ENCODE measurements around the gene DAP. TPM values are rescaled to one million over a fixed set of nuclear protein-coding genes. Genes with fewer than 3 reads are reported as not detected.

Gene DAP
- total RNA-seq, 6 donors from 2014 or later, result 38.8 to 101 (median 77.6) TPM

DNA sequence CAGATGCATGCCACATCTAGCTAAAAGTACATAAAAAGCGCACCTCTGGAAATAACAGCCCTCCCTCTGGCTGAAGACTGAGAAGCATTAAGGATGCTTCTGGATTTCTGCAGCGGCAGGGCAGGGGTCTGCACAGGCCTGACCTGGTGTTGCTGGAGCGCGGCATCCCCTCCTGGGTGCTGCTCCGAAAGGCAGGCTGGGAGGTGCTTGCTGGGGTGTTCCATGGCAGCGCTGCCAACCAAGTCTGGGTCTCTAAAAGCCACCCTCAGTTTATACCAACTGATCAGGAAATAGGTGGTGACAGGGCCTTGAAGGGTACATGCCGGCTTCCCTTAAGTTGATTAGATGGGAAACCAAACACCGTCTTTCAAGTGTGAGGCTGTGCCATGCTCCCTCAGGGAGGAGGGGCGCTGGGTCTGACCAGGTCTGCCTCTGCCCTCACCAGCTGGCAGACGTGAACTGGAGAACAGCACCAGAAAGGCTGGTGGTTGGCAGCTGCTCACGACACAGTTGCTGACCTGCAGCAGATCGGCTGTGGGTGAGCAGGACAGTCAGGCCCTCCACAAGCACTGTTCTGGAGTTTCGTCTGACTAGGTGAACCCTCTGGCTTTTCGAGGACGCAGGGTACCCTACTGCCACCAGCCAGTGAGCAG, 81.6 kb downstream of the DAP start:
- DNase-seq (peak in 1 of 2 donors; percentile 22), ATAC-seq (ENCODE audit: low FRiP score in 2 of 2) (no peak)
- H3K4me3 ChIP-seq, result no peak overlapping the region
- H3K27ac ChIP-seq, result no peak overlapping the region
- 92 to 97% methylated on average over 15 of the region's 15 CpGs for WGBS, 2 donors
- H3K4me1 ChIP-seq, result no peaks in the 10 kb centered on the region
- TF ChIP-seq POLR2AphosphoS5 (IDR thresholded peaks at IDR 0.05), result no peak
- TF ChIP-seq, protein P1, sequence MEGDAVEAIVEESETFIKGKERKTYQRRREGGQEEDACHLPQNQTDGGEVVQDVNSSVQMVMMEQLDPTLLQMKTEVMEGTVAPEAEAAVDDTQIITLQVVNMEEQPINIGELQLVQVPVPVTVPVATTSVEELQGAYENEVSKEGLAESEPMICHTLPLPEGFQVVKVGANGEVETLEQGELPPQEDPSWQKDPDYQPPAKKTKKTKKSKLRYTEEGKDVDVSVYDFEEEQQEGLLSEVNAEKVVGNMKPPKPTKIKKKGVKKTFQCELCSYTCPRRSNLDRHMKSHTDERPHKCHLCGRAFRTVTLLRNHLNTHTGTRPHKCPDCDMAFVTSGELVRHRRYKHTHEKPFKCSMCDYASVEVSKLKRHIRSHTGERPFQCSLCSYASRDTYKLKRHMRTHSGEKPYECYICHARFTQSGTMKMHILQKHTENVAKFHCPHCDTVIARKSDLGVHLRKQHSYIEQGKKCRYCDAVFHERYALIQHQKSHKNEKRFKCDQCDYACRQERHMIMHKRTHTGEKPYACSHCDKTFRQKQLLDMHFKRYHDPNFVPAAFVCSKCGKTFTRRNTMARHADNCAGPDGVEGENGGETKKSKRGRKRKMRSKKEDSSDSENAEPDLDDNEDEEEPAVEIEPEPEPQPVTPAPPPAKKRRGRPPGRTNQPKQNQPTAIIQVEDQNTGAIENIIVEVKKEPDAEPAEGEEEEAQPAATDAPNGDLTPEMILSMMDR (IDR thresholded peaks at IDR 0.05), result no peak
- no peak for TF ChIP-seq POLR2A (IDR thresholded peaks at IDR 0.05)
- TF ChIP-seq EP300 (IDR thresholded peaks at IDR 0.05), result no peak
- peaks cover 23 to 63% (median 52%) of the 10 kb centered on the region in 4 donors for H3K36me3 ChIP-seq
- no peaks in the 10 kb centered on the region for H3K27me3 ChIP-seq
- no peaks in the 10 kb centered on the region for H3K9me3 ChIP-seq

DNA sequence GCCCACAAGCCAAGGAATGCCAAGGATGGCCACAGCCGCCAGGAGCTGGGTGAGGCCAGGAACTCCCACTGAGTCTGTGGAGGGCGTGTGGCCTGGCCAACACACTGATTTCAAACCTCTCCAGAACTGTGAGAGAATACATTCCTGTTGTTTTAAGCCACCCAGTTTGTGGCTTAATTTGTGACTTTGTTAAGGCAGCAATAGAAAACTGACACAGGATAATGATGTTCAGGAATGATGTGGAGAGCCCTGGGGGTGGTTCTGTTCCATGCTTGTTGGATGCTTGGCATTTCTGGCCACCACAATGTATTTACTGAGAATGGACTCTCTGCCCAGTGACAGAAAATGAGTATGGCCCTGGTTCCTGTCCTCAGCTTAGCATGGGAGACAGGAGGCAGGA, 82.8 kb downstream of the DAP start:
- ATAC-seq (ENCODE audit: low FRiP score in 2 of 2) (no peak), DNase-seq (peak in 1 of 2 donors; percentile 18)
- H3K27ac ChIP-seq, result no peak overlapping the region
- no peaks in the 10 kb centered on the region for H3K4me1 ChIP-seq
- 89 to 100% methylated on average over 2 of the region's 2 CpGs for WGBS, 2 donors
- peaks cover 23 to 58% (median 51%) of the 10 kb centered on the region in 4 donors for H3K36me3 ChIP-seq
- no peaks in the 10 kb centered on the region for H3K27me3 ChIP-seq
- H3K9me3 ChIP-seq, result no peaks in the 10 kb centered on the region
- TF ChIP-seq, protein P1 (IDR thresholded peaks at IDR 0.05), result no peak
- no peak for TF ChIP-seq POLR2A (IDR thresholded peaks at IDR 0.05)
- no peak for TF ChIP-seq POLR2AphosphoS5 (IDR thresholded peaks at IDR 0.05)
- TF ChIP-seq EP300 (IDR thresholded peaks at IDR 0.05), result no peak
- H3K4me3 ChIP-seq, result no peak overlapping the region

DNA sequence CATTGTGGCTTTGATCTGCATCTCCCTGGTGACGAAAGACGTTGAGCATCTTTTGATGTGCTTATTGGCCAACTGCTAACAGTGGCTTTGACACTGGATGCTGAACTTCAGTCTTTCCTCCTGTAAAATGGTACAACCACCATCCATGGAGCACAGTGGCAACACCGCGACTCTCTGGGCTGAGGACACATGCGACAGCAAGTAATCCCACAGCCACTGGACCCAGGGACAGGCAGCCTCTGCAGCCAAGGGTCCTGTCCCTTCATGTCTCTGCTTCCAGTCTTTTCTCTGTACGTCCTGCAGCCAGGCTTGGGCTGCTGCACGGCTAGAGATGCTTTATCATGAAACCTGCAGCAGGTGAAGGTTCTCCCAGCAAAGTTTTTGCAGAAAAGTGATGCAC, 83.5 kb downstream of the DAP start:
- Histone ChIP-seq H3K36me3 (peaks cover 17 to 51% (median 48%) of the 10 kb centered on the region in 4 donors), H3K27me3 (no peaks in the 10 kb centered on the region), H3K9me3 (no peaks in the 10 kb centered on the region), H3K4me3 (no peak overlapping the region), H3K4me1 (no peaks in the 10 kb centered on the region), H3K27ac (no peak overlapping the region)
- TF ChIP-seq POLR2A (IDR thresholded peaks at IDR 0.05) (no peak), POLR2AphosphoS5 (IDR thresholded peaks at IDR 0.05) (no peak), EP300 (IDR thresholded peaks at IDR 0.05) (no peak)
- TF ChIP-seq, protein P1 (IDR thresholded peaks at IDR 0.05), result no peak
- DNase-seq, result no peak
- WGBS, 2 donors, result 93 to 98% methylated on average over 7 of the region's 7 CpGs
- ATAC-seq (ENCODE audit: low FRiP score in 2 of 2), result no peak

DNA sequence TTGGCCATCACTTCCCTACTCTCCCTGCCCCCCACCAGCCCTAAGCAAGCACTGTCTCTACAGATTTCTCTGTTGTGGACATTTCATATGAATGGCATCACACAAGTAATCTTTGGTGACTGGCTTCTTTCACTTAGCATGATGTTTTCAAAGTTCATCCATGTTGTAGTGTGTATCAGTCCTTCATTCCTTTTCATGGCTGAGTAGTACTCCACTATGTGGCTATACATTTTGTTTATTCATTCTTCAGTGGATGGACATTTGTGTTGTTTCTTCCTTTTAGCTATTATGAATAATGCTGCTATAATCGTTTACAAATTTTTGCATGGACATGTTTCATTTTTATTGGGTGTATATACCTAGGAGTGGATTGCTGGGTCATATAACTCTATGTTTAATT, 84.1 kb downstream of the DAP start:
- Histone ChIP-seq H3K27ac (no peak overlapping the region), H3K27me3 (no peaks in the 10 kb centered on the region), H3K4me1 (no peaks in the 10 kb centered on the region), H3K9me3 (no peaks in the 10 kb centered on the region), H3K4me3 (no peak overlapping the region), H3K36me3 (peaks cover 17 to 45% (median 44%) of the 10 kb centered on the region in 4 donors)
- ATAC-seq (ENCODE audit: low FRiP score in 2 of 2) (no peak), DNase-seq (no peak)
- WGBS, 2 donors, result 92 to 97% methylated on average over 1 of the region's 1 CpG
- no peak for TF ChIP-seq POLR2AphosphoS5 (IDR thresholded peaks at IDR 0.05)
- TF ChIP-seq EP300 (IDR thresholded peaks at IDR 0.05), result no peak
- no peak for TF ChIP-seq POLR2A (IDR thresholded peaks at IDR 0.05)

DNA sequence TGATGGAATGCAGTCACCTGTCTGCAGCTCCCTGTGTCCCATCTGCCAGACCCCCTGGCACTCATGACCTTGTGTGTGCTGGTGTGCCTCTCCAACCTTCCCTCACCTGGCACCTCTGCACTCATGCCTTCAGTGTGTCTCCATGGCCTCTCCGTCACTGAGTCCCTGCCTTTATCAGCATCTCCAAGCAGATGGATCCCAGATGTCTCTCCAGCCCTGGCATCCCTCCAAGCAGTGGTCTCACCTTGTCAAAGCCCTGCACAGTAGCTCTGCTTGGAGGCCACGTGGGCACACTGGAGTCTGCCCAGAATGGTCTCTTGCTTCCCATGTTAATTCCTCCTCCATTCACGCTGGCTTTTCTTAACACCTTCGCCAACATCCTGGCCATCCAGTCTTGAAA, 84.8 kb downstream of the DAP start:
- ATAC-seq (ENCODE audit: low FRiP score in 2 of 2) (no peak), DNase-seq (no peak)
- WGBS, 2 donors, result 70 to 83% methylated on average over 4 of the region's 4 CpGs
- no peaks in the 10 kb centered on the region for H3K27me3 ChIP-seq
- no peak overlapping the region for H3K27ac ChIP-seq
- TF ChIP-seq EP300 (IDR thresholded peaks at IDR 0.05), result no peak
- no peak for TF ChIP-seq POLR2A (IDR thresholded peaks at IDR 0.05)
- no peak for TF ChIP-seq POLR2AphosphoS5 (IDR thresholded peaks at IDR 0.05)
- TF ChIP-seq, protein P1 (IDR thresholded peaks at IDR 0.05), result no peak
- H3K9me3 ChIP-seq, result no peaks in the 10 kb centered on the region
- peaks cover 17 to 38% (median 38%) of the 10 kb centered on the region in 4 donors for H3K36me3 ChIP-seq
- no peak overlapping the region for H3K4me3 ChIP-seq
- no peaks in the 10 kb centered on the region for H3K4me1 ChIP-seq
